Kidney epithelial cell (primary cell): ENCODE measurements around the gene RRM2. TPM values are rescaled to one million over a fixed set of nuclear protein-coding genes. Genes with fewer than 3 reads are reported as not detected.

Experiments
- DNase-seq: peaks from one replicate; pipeline ENCODE4 v3.0.0-alpha.2; 2010; ENCODE audit warnings: low read depth
- H3K27me3 ChIP-seq: 2 replicates; pipeline ENCODE4 v1.6.0; 2011; ENCODE audit warnings: low read length; ENCODE audit not compliant: control insufficient read depth, insufficient read depth
- H3K36me3 ChIP-seq: 2 replicates; pipeline ENCODE4 v1.5.1; 2011; ENCODE audit warnings: low read length; ENCODE audit not compliant: control insufficient read depth, insufficient read depth
- H3K4me3 ChIP-seq: 2 replicates; pipeline ENCODE4 v1.5.1; 2011; ENCODE audit warnings: low read depth, mild to moderate bottlenecking, control low read depth, low read length
- total RNA-seq: library from RNA; depleted of rRNA; stranded (reverse); fragments of >200 nt; gene quantifications from 2 replicates; pipeline ENCODE4 v1.2.3, GENCODE V29; 2015
- TF ChIP-seq, protein P1 (sequence below): IDR thresholded peaks from 2 replicates; pipeline ENCODE4 v1.5.1; 2011; ENCODE audit warnings: mild to moderate bottlenecking, moderate library complexity, low read length, control low read depth, inconsistent platforms; ENCODE audit not compliant: insufficient read depth, poor library complexity, severe bottlenecking

Gene RRM2
- total RNA-seq, result 8.7 and 9.6 TPM in 2 replicates

DNA sequence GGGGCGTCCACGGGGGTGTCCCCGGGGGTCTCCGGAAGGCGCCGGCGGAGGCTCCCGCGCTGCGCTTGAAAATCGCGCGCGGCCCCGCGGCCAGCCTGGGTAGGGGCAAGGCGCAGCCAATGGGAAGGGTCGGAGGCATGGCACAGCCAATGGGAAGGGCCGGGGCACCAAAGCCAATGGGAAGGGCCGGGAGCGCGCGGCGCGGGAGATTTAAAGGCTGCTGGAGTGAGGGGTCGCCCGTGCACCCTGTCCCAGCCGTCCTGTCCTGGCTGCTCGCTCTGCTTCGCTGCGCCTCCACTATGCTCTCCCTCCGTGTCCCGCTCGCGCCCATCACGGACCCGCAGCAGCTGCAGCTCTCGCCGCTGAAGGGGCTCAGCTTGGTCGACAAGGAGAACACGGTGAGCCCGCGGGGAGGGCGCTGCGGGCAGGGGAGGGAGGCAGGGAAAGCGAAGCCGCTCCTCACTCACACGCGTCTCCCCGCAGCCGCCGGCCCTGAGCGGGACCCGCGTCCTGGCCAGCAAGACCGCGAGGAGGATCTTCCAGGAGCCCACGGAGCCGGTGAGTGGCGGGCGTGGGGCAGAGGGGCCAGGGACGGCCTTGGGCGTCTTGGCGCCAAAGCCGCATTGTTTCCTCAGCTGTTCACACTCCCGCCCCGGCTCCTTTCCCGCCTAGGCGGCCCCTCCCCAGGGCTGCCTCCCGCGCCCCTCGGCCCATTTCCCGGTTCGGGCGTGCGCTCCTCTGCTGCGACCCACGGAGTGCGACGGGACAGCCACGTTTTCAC, at the start of gene RRM2:
TSS of gene RRM2 (plus strand) at position 240 of the 781 bp plus-strand sequence. CDS start at position 300, 60 bp downstream.
- Histone ChIP-seq H3K27me3 (no peaks in the 10 kb centered on the region), H3K4me3 (peak within 1 kb of the TSS; percentile 74), H3K36me3 (no peaks in the 10 kb centered on the region)
- TF ChIP-seq, protein P1, sequence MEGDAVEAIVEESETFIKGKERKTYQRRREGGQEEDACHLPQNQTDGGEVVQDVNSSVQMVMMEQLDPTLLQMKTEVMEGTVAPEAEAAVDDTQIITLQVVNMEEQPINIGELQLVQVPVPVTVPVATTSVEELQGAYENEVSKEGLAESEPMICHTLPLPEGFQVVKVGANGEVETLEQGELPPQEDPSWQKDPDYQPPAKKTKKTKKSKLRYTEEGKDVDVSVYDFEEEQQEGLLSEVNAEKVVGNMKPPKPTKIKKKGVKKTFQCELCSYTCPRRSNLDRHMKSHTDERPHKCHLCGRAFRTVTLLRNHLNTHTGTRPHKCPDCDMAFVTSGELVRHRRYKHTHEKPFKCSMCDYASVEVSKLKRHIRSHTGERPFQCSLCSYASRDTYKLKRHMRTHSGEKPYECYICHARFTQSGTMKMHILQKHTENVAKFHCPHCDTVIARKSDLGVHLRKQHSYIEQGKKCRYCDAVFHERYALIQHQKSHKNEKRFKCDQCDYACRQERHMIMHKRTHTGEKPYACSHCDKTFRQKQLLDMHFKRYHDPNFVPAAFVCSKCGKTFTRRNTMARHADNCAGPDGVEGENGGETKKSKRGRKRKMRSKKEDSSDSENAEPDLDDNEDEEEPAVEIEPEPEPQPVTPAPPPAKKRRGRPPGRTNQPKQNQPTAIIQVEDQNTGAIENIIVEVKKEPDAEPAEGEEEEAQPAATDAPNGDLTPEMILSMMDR, result no peak
- DNase-seq, result no peak

DNA sequence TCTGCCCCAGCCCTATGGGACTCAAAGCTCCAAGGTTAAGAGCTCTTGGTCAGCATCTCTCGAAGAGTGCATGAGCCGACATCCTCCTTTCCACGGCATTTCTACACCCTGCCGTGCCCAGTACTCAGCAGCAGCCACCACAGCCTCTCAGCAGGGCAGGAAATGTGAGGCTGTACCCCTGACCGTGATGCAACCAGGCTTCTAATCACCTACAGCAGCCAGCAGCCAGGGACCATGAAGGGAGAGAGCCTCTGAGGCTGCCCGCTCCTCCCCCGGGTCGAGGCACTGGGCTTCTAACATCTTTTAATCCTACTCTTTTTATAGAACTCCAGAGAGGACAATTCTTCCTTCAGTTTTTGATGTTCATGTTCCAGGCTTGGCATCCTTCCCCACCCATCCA, 48.8 kb upstream of the RRM2 start:
- Histone ChIP-seq H3K27me3 (peaks cover 7% of the 10 kb centered on the region), H3K4me3 (no peak overlapping the region), H3K36me3 (no peaks in the 10 kb centered on the region)
- TF ChIP-seq, protein P1, result no peak
- DNase-seq, result no peak

DNA sequence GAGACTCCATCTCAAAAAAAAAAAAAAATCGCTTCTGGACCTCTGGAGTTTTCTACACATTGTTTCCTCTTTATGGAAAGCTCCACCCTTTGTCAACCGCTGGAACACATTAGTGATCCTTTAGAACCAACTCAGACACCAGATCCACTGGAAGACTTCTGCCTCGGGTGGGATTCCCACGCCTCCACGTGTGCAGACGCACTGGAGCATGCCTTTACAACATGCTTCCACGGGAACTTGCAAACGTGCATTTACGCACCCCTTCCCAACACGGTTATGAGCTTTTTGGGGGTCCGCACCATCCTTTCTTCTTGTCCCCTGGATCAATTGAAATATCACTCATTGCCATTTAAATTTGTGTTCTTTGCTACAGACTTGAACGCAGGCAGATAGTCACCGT, 47.4 kb upstream of the RRM2 start:
- no peak overlapping the region for H3K4me3 ChIP-seq
- peaks cover 7% of the 10 kb centered on the region for H3K27me3 ChIP-seq
- no peak for DNase-seq
- TF ChIP-seq, protein P1, result no peak
- H3K36me3 ChIP-seq, result no peaks in the 10 kb centered on the region

DNA sequence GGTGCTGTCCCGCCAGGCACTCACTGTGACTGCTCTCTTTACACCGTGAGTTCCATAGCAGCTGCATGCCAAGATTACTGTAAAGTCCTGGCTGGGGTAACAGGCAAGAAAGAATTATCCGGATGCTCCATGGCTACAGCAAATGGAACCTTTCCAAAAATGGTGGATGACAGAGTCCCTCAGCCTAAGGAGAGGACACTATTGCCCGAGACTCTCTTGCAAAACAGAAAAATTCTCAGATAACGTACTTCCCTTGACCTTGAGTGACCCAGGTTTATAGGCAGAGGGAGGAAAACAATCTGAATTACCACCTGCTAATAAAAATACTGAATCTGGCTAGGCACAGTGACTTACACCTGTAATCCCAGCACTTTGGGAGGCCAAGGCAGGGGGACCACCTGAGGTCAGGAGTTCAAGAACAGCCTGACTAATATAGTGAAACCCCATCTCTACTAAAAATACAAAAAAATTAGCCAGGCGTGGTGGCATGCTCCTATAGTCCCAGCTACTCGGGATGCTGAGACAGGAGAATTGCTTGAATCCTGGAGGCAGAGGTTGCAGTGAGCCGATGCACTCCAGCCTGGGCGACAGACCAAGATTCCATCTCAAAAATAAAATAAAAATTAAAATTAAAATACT, 46.8 kb upstream of the RRM2 start:
- TF ChIP-seq, protein P1, result no peak
- peaks cover 11% of the 10 kb centered on the region for H3K27me3 ChIP-seq
- H3K36me3 ChIP-seq, result no peaks in the 10 kb centered on the region
- DNase-seq, result no peak
- no peak overlapping the region for H3K4me3 ChIP-seq

DNA sequence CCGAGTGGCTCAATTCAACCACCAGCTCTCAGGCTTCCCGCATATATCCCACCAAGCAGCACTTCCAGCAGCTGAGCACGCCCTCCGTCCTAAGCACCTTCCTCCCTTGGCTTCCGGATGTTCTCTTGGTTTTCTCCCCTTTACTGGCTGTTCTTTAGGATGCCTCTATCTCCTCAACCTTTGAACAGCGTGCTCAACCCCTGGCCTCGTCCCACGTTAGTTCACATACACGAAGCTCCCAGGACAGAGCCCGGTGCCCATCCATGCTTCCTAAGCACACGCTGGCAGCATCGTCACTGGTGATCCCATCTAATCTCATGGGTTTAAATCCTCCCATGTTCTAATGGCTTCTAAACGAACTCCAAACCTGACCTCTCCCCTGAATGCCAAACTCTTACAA, 46.0 kb upstream of the RRM2 start:
- no peaks in the 10 kb centered on the region for H3K36me3 ChIP-seq
- H3K4me3 ChIP-seq, result no peak overlapping the region
- TF ChIP-seq, protein P1, result no peak
- no peak for DNase-seq
- peaks cover 11% of the 10 kb centered on the region for H3K27me3 ChIP-seq
